Middle frontal gyrus (tissue), 1 donor: ENCODE data around the gene LAPTM5.

Experiments
- DNase-seq: peaks from one replicate; pipeline ENCODE4 v3.0.0-alpha.2; 2015; ENCODE audit warnings: low spot score; ENCODE audit errors: extremely low spot score

LAPTM5 gene

GRCh38 chr1:30731109-30731805, 26.3 kb downstream of the LAPTM5 start:
- no peak for DNase-seq

GRCh38 chr1:30730346-30731108, 27.0 kb downstream of the LAPTM5 start:
- DNase-seq = no peak

GRCh38 chr1:30729901-30730300, 27.7 kb downstream of the LAPTM5 start:
- no peak for DNase-seq

- no peak for DNase-seq
These were observed 28.5 kb downstream of the LAPTM5 start for GRCh38 chr1:30728832-30729638.

GRCh38 chr1:30728340-30728739, 29.2 kb downstream of the LAPTM5 start:
- DNase-seq = no peak

GRCh38 chr1:30727824-30728223, 29.8 kb downstream of the LAPTM5 start:
- DNase-seq = no peak

DNA sequence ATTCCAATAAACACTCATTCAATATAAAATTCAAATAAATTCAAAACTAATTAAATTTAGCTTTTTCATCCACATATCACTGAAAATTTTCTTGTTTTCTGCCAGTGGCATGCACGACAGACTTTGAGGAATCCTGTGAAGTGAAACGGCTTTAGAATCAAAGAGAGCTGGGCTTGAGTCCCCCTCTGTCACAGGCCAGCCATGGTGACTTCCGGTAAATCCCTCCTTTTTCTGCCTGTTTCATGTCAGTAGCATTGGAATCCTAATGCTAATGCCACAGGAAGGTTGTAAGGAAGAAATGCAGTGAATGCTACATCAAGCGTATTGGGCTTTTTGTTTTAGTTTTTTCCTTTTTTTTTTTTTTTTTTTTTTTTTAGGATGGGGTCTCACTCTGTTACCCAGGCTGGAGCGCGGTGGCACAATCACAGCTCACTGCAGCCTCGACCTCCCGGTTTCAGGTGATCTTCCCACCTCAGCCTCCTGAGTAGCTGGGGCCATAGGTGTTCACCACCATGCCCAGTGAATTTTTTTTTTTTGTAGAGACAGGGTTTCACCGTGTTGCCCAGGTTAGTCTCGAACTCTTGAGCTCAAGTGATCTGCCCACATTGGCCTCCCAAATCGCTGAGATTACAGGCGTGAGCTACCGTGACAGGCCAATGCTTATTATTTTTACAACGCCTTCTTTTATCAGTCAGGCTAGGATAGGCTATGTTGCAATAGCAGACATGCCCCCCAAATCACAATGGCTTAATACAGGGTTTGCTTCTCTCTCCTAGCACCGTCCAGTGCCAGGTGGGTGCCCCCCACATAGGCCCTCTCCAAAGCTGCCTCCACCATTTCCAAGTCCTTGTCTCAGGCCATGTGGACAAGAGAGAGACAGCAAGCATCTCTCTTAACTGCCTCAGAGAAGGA, 30.5 kb downstream of the LAPTM5 start:
- no peak for DNase-seq

- no peak for DNase-seq
These were observed 31.3 kb downstream of the LAPTM5 start for GRCh38 chr1:30726236-30726635.

DNA sequence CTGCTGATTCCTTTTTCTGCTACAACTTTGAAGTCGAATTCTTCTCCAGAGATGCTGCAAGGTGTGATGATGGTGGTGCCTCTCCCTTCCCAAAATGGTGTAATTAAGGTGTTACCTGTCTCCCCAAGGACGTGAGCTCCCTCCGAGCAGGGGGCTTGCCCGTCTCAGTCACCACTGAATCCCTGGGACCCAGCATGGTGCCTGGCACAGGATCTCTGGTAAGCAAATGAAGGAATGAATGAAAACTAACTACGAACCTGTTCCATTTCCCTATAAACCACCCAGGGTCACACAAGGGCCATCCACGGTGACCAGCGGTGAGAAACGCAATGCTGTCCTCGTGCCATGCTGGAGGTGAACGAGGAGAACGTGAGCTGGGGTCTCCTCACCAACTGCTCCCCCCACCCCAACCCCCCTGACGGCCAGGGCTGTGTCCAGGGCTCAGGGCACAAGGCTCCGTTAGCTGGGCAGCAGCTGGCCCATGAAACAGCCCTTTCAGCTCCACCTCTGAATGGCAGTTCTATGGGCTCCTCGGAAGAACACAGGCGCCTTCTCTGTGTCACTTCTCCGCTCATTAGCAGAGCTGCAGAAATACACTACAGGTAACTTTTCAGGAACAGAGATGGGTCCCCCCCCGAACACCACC, 32.0 kb downstream of the LAPTM5 start:
- no peak for DNase-seq

DNA sequence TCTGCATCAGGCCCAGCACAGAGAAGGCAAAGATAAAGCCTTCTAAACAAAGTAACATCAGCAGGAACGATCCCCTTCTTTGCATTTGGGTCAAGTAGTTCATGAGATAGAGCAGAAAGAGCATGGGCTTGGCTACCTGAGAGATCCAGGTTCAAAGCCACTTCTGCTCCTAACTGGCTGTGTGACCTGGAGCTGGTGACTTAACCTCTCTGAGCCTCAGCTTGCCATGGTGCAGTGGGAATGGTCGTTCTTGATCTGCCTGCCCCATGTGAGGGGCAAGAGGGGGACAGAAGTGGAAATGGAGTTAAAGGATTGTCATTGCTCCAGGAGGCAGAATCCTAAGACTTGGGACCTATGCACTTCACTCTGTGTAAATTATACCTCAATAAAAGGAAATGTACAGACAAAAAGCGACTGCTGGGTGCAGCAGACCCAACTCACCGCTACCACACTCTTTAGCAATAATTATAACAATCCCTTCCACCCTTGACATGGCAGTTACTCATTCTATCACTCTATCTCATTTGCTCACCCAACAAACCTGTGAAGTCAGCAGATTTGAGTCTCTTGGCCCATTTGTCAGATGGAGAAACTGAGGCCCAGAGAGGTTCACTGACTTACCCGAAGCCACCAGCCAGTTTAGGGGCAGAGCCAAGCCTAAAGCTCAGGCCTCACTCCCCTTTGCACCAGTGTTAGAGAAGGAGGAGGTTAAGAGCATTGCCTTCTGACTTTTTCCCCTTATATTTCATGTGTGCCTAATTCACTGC, 32.7 kb downstream of the LAPTM5 start:
- DNase-seq = no peak

GRCh38 chr1:30724175-30724574, 33.4 kb downstream of the LAPTM5 start:
- DNase-seq = no peak

DNA sequence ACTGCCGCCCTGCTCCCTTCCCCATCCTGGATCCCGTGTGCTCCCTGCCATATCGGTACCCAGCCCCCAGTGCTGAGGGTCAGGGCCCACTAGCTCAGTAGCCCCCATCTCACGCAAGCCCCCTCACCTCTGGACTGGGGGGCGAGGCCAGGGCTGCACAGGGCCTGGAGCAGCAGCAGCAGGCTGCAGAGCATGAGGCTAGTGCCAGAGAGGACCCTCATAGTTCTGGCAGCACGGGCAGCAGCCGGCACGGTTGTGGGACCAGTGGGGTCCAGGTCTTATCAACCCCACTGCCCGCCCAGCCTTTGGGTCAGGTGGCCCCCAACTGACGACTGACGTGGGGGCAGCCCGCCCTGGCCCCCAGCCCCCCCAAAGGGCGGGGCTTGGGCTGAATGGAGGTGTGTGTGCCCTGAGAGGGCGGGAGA, 34.2 kb downstream of the LAPTM5 start, which contains the start of gene MATN1:
Gene MATN1, minus strand, starts transcription at position 255 of the 425 bp plus-strand sequence. Its CDS starts 34 bp downstream, at position 221.
- DNase-seq = no peak

- no peak for DNase-seq
These were observed 35.6 kb downstream of the LAPTM5 start for GRCh38 chr1:30721812-30722537.

DNA sequence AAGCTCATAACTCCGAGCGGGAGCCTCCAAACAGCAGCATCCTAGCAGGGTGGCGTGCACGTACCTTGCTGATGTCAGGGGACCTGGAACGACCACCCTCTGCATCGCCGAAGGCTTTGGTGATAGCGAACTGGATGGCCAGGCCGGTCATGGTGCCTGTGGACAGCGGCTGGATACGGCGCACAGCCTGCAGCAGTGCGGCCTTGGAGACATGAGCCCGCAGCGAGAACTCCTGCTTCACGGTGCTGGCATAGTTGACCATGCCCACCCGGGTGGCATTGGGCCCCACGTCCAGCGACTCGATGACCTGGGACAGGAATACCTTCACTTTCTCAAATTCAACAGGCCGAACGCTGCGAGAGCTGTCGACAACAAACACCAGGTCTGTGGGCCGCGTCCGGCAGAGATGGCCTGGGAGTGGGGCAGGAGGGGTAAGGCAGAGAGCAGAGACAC, 36.2 kb downstream of the LAPTM5 start:
- no peak for DNase-seq

GRCh38 chr1:30720271-30721223, 37.0 kb downstream of the LAPTM5 start:
- DNase-seq = no peak

- no peak for DNase-seq
These were observed 37.9 kb downstream of the LAPTM5 start for GRCh38 chr1:30719406-30720270.
